Fibroblast of skin of scalp (primary cell): ENCODE data around the gene CUX1.

Experiments
- DNase-seq: peaks from one replicate; pipeline ENCODE4 v3.0.0-alpha.2; 2013

Gene CUX1

GRCh38 chr7:101940151-101940550 lies 122.7 kb downstream of the CUX1 start:
- no peak for DNase-seq

- no peak for DNase-seq
Measured at GRCh38 chr7:101940830-101941229, 123.4 kb downstream of the CUX1 start.

DNA sequence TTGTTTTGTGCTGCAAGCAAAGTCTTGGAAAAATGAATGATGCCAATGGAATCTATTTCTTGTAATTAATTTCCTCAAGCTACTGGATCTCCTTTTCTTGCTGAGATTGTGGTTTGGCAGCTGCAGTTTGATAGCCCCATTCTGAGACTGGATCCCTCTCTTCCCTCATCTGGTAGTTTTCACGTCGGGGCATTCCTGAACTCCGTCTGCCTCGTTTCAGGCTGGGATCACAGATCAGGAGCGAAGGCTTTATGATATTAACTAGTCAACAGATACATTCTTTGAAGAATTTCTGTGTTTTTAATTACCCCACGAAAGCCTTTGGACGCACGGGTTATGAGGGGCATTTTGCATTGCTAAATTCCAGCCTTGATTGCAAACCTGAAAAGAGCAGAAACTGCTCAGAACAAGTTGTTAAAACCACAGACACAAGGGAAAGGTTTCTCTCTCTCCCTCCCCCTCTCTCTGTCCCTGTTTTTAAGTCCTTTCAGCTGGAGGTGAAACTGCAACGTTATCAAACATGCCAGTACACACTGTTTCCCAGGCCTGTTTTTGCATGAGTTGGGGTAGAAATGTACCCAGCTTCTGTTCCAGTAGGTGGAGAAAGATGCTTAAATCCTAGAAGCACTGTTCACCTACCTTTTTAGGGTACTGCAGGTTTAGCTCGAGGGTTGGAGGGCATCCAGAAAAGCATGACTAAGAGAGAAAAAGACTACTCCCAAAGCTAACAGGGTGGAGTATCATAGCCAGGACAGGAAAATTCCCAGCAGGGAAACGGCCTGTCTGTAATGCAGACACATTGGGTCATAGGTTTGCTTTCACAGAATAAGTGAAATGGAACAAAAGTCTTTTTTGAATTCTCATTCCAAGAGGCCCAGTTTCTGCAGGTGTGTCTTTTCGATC lies 124.3 kb downstream of the CUX1 start:
- peak; percentile 64 for DNase-seq

- DNase-seq, result no peak
Measured at GRCh38 chr7:101942603-101943210, 125.3 kb downstream of the CUX1 start.

DNA sequence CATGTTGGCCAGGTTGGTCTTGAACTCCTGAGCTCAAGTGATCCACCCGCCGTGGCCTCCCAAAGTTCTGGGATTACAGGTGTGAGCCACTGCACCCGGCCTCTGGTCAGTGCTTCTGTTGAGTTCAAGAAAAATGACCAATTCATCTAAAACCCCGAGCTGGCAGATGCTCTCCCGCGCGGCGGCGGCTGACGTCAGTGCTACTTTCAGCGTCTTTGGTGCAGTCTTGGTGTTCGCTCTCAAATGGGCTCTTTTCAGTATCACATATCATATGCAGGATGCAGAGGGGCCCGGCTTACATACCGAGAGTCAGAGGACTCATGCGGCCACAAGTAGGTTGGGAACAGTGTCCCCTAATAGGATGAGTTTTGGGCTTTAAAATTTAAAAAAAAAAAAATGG lies 125.9 kb downstream of the CUX1 start:
- DNase-seq, result no peak

DNA sequence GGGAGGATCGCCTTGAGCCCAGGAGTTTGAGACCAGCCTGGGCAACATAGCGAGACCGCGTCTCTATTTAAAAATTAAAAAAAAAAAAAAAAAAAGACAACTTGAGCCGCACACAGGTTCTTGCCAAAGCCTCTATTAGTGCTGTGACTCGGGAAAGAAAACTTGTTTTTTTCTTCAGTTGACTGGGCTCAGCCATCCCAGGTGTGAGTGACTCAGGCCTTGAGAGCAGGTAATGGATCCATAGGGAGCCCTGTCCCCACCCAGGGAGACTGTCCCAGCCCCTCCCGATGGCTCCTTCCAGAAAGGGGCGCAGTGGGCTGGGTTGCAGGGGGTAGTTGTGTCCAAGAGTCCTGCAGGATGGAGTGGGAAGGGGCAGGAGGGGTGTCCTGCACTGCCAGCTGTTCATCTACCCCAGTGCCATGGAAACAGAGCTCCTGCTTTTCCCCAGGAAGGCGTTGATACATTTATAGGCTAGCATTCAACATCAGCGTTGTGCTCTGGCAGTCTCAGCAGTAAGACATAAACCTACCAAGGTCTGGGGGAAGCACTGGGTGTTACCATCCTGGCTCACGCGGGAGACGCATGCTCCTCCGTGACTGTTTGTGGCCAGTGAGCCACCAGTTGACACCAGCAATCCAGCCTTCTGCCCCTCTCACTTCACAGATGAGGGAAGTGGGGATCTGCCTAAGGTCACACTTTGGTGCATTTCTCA lies 126.6 kb downstream of the CUX1 start:
- DNase-seq, result no peak

- DNase-seq, result no peak
Measured at GRCh38 chr7:101944611-101945010, 127.2 kb downstream of the CUX1 start.

- no peak for DNase-seq
Measured at GRCh38 chr7:101945034-101945758, 127.8 kb downstream of the CUX1 start.

DNA sequence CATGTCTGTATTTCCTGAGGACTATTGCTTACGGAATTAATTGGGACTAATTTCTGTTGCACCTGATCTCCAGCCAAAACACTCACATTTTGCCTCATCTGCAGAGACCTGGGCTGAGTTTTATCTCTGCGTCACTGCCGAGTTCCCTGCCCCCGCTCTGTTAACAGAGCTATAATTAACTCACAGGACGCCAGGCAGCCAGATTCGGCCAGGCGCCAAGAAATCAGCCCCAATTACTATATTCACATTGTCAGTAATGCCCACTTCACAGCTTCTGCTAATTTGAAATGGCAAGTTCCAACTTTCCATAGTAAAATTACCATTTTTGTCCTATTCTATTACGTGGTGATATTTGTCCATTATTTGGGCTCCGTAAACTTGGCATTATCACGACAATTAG lies 130.5 kb downstream of the CUX1 start:
- no peak for DNase-seq

DNA sequence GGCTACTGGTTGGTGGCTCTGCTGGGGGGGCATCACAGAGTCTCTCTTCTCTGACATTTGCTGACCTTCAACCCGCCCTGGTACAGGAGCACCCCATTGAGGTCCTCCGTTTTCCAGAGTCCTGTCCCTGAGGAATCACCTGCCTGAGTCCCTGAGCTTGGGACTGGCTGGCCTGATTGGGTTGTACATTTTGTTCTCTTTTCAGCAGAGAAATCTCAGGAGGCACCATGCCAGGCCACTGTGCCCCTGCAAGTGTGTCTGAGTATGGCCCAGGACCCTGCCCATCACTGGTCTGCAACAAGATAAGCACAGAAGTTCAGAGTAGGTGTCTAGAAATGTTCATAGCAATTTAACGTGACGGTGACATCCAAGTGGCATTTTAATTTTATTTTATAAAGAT lies 131.2 kb downstream of the CUX1 start:
- no peak for DNase-seq

- peak; percentile 43 for DNase-seq
Measured at GRCh38 chr7:101950450-101951119, 133.2 kb downstream of the CUX1 start.

DNA sequence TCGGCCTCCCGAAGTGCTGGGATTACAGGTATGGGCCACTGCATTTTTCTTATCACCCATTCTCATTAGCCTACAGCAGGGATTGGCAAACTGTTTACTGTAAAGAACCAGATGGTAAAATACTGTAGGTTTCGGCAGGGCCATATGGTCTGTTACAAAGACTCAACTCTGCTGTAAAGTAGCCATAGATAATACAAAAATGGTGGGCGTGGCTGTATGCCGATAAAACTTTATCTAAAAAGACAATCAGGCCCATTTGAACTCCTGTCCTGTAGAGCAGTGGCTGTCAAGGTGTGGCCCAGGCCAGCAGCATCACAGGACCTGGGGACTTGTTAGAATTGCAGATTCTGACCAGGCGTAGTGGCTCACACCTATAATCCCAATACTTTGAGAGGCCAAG lies 134.3 kb downstream of the CUX1 start:
- DNase-seq, result no peak

- DNase-seq, result peak; percentile 77
Measured at GRCh38 chr7:101952355-101953247, 135.2 kb downstream of the CUX1 start.

- DNase-seq, result peak; percentile 48
Measured at GRCh38 chr7:101953248-101953819, 135.9 kb downstream of the CUX1 start.

GRCh38 chr7:101954499-101954898 lies 137.1 kb downstream of the CUX1 start:
- DNase-seq, result no peak

DNA sequence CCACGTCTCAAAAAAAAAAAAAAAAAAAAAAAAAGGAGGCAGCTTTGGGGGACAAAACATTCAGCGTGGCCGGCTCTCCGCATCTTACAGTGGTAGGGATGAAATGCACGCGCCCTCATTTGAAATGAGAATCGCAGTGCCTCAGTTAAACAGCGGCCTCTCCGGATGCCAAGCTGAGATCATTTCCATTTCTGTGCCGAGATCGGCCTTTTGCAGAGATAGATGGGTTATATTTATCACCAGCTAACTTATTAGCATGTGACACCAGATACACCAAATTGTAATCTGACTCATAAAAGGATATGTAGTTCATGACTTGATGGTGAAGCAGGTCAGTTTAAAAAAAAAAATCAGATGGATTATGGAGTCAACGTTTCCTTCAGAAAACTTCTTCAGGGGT lies 138.7 kb downstream of the CUX1 start:
- DNase-seq, result no peak

DNA sequence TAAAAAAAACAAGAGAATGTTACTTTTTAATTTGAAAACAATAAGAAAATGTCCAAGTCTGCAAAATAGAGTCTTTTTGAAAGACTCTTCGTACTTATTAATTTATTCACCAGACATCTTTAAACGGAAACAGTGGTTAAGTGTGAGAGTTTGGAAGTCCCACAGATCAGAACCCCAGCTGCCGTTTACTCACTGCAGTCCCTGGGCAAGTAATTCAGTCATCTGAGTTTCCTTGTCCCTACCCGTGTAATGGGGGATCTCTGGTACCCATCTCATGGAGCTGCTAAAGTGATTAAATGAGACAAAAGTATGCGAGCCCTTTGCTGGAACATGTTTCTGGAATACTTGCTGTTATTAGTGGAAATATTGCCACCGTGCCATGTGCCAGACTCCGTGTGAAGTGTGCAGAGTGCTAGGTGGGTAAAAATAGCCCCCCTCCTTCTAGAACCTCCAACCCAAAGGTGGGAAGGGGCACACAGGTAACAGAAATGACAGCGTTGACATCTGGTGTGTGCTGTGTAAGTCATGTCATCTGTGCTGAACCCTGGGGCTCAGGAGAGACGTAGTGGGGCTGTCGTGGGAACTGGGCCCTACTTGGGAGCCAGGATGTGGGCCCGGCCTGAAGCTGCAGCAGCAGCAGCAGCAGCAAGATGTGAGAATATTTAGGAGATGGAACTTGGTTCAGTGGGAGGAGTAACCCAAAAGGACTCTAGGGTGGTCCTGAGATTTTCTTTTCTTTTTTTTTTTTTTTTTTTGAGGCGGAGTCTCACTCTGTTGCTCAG lies 140.5 kb downstream of the CUX1 start:
- no peak for DNase-seq

- DNase-seq, result no peak
Measured at GRCh38 chr7:101959342-101959741, 141.9 kb downstream of the CUX1 start.

DNA sequence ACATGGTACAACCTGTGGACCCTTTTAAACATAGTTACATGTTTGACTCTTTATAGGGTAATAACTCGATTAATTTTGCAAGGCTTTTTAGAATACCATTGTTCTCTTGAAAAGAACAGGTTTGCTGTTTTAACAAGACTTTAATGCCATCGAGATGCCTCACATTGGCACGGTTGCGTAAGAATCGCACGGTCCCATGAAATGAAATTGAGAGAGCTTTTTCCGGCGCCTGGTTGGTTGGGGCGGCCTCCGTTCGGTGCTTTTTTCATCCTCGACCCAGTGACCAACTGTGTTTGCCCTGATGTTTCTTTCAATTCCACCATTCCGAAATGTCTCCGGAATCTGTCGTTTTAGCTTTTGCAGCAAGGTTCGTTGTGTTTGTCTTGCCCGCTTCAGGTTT lies 142.4 kb downstream of the CUX1 start:
- no peak for DNase-seq

DNA sequence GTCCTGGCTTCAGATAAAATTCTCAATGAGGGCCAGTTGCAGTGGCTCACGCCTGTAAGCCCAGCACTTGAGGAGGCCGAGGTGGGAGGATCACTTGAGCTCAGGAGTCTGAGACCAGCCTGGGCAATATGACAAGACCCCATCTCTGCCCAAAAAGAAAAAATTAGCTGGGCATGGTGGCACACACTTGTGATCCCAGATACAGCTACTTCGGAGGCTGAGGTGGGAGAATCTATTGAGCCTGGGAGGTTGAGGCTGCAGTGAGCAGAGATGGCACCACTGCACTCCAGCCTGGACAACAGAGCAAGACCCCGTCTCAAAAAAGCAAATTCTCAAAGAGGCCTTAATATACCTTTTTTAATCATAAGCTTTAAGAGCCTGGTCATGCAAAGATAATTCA lies 142.9 kb downstream of the CUX1 start:
- DNase-seq, result no peak
